ENCODE measurements around the gene ICOSLG.
"Not testable (repeated sequence)": the region's sequence is repeated elsewhere in the genome, so short reads cannot be mapped to it uniquely, and the experiment has no call there.

GRCh38 chr21:44228109-44228508, 12.6 kb downstream of the ICOSLG start:
- not testable (repeated sequence) for TF ChIP-seq CTCF (IDR thresholded peaks at IDR 0.05; ENCODE audit: insufficient read depth, low read length, poor library complexity, severe bottlenecking); EZH2phosphoT487 (conservative IDR thresholded peaks at IDR 0.05; ENCODE audit: low read length)
